DMS 273 (cell line): Measurements from ENCODE around the gene DAPK1.

ENCODE experiments used
- DNase-seq: peaks from one replicate; lab custom pipeline; 2025; ENCODE audit not compliant: unreplicated experiment; lab: John Stamatoyannopoulos, UW

Gene DAPK1

GRCh38 chr9:87663556-87663955 is 165.9 kb downstream of the DAPK1 start:
- DNase-seq: no peak

- DNase-seq: no peak
Measured at GRCh38 chr9:87664153-87665060, 166.7 kb downstream of the DAPK1 start.

GRCh38 chr9:87665505-87665904 is 167.8 kb downstream of the DAPK1 start:
- DNase-seq: no peak

- peak; percentile 63 for DNase-seq
Measured at GRCh38 chr9:87667164-87667738, 169.6 kb downstream of the DAPK1 start.

GRCh38 chr9:87668222-87668621 is 170.6 kb downstream of the DAPK1 start:
- no peak for DNase-seq

- DNase-seq: no peak
Measured at GRCh38 chr9:87668722-87669121, 171.1 kb downstream of the DAPK1 start.

GRCh38 chr9:87670572-87671264 is 173.1 kb downstream of the DAPK1 start:
- DNase-seq: no peak

GRCh38 chr9:87671478-87671877 is 173.8 kb downstream of the DAPK1 start:
- no peak for DNase-seq

GRCh38 chr9:87671925-87672324 is 174.3 kb downstream of the DAPK1 start:
- DNase-seq: no peak

- no peak for DNase-seq
Measured at GRCh38 chr9:87672586-87672985, 174.9 kb downstream of the DAPK1 start.

- no peak for DNase-seq
Measured at GRCh38 chr9:87673446-87674120, 175.9 kb downstream of the DAPK1 start.

- no peak for DNase-seq
Measured at GRCh38 chr9:87674565-87675299, 177.1 kb downstream of the DAPK1 start.

- DNase-seq: no peak
Measured at GRCh38 chr9:87675906-87676515, 178.3 kb downstream of the DAPK1 start.

- peak; percentile 8 for DNase-seq
Measured at GRCh38 chr9:87676976-87677775, 179.5 kb downstream of the DAPK1 start.

GRCh38 chr9:87677776-87678587 is 180.3 kb downstream of the DAPK1 start:
- no peak for DNase-seq

GRCh38 chr9:87678650-87679355 is 181.1 kb downstream of the DAPK1 start:
- peak; percentile 86 for DNase-seq

- DNase-seq: no peak
Measured at GRCh38 chr9:87681271-87682061, 183.8 kb downstream of the DAPK1 start.
